GM23338 (cell line): ENCODE measurements around the gene PARP1. TPM values are rescaled to one million over a fixed set of nuclear protein-coding genes. Genes with fewer than 3 reads are reported as not detected.
"Not testable (repeated sequence)": the region's sequence is repeated elsewhere in the genome, so short reads cannot be mapped to it uniquely, and the experiment has no call there.

Experiments
- ATAC-seq: fragments of 200-7000 bp; cut with Tn5 transposase; 3 replicates; pipeline ENCODE4 v1.9.1; 2020
- DNase-seq: peaks from one replicate; pipeline ENCODE4 v3.0.0-alpha.2; 2015; ENCODE audit warnings: low spot score
- H2AFZ ChIP-seq: fragments of 200-600 bp; sonication (generic); 2 replicates; pipeline ENCODE4 v1.8.0; 2016; ENCODE audit warnings: antibody characterized with exemption, mild to moderate bottlenecking, moderate library complexity
- H3F3A ChIP-seq: fragments of 200-600 bp; sonication (generic); replicated peaks from 2 replicates; pipeline ENCODE4 v1.8.0; 2017; ENCODE audit warnings: antibody characterized with exemption, mixed run types, low read depth
- H3K27ac ChIP-seq: fragments of 200-600 bp; sonication (generic); 2 replicates; pipeline ENCODE4 v1.6.1; 2016; ENCODE audit warnings: low read depth
- H3K27me3 ChIP-seq: fragments of 200-600 bp; sonication (generic); 2 replicates; pipeline ENCODE4 v1.8.0; 2016; ENCODE audit warnings: mild to moderate bottlenecking, mixed run types, moderate library complexity; ENCODE audit not compliant: insufficient read depth
- H3K36me3 ChIP-seq: fragments of 200-600 bp; sonication (generic); 2 replicates; pipeline ENCODE4 v1.8.0; 2016; ENCODE audit warnings: mild to moderate bottlenecking; ENCODE audit not compliant: insufficient read depth
- H3K4me1 ChIP-seq: fragments of 200-600 bp; sonication (generic); 2 replicates; pipeline ENCODE4 v1.8.0; 2016; ENCODE audit warnings: mild to moderate bottlenecking, moderate library complexity; ENCODE audit not compliant: insufficient read depth
- H3K4me2 ChIP-seq: fragments of 200-600 bp; sonication (generic); 2 replicates; pipeline ENCODE4 v1.7.1; 2017; ENCODE audit warnings: mixed run types
- H3K4me3 ChIP-seq: fragments of 200-600 bp; sonication (generic); 2 replicates; pipeline ENCODE4 v1.6.1; 2016; ENCODE audit warnings: mixed run types
- H3K79me2 ChIP-seq: fragments of 200-600 bp; sonication (generic); replicated peaks from 2 replicates; pipeline ENCODE4 v1.8.0; 2017; ENCODE audit warnings: mild to moderate bottlenecking; ENCODE audit not compliant: insufficient read depth
- H3K9me2 ChIP-seq: fragments of 200-600 bp; sonication (generic); 2 replicates; pipeline ENCODE4 v1.8.0; 2017; ENCODE audit not compliant: insufficient read depth
- H4K20me1 ChIP-seq: fragments of 200-600 bp; sonication (generic); replicated peaks from 2 replicates; pipeline ENCODE4 v1.8.0; 2017; ENCODE audit warnings: mild to moderate bottlenecking; ENCODE audit not compliant: insufficient read depth
- H3K27ac Mint-ChIP-seq: 2 replicates; pipeline ENCODE4 v1.8.0; 2020; ENCODE audit warnings: inconsistent platforms, mild to moderate bottlenecking, moderate library complexity, mixed read lengths
- H3K27me3 Mint-ChIP-seq: 3 replicates; pipeline ENCODE4 v1.8.0; 2022; ENCODE audit warnings: low read depth, mild to moderate bottlenecking, moderate library complexity, mixed read lengths, inconsistent platforms; ENCODE audit not compliant: insufficient read depth, poor library complexity
- H3K36me3 Mint-ChIP-seq: 3 replicates; pipeline ENCODE4 v1.8.0; 2021; ENCODE audit warnings: low read depth, mild to moderate bottlenecking, inconsistent platforms, moderate library complexity, mixed read lengths
- H3K4me1 Mint-ChIP-seq: 3 replicates; pipeline ENCODE4 v1.8.0; 2020; ENCODE audit warnings: mild to moderate bottlenecking, inconsistent platforms, mixed read lengths
- H3K4me3 Mint-ChIP-seq: 3 replicates; pipeline ENCODE4 v1.8.0; 2021; ENCODE audit warnings: moderate library complexity, mild to moderate bottlenecking, inconsistent platforms, mixed read lengths
- H3K9me3 Mint-ChIP-seq: 3 replicates; pipeline ENCODE4 v1.8.0; 2020; ENCODE audit warnings: moderate library complexity, mild to moderate bottlenecking, inconsistent platforms, mixed read lengths
- CTCF ChIP-seq, 2 experiments: fragments of 200-600 bp in 1 of 2; sonication (generic) in 1 of 2; conservative IDR thresholded peaks; 2 replicates each; pipeline versions ENCODE4 v1.5.1 to v1.6.1; 2016 to 2017; ENCODE audit warnings: antibody characterized with exemption in 2 of 2, low read depth in 2 of 2, mild to moderate bottlenecking in 2 of 2, moderate library complexity in 1 of 2
- JUNB ChIP-seq: IDR thresholded peaks from one replicate; pipeline ENCODE4 v1.6.1; 2016; ENCODE audit warnings: antibody characterized with exemption; ENCODE audit not compliant: unreplicated experiment
- NANOG ChIP-seq: IDR thresholded peaks from 2 replicates; pipeline ENCODE4 v1.6.1; 2016; ENCODE audit warnings: antibody characterized with exemption, borderline replicate concordance
- POLR2AphosphoS5 ChIP-seq: IDR thresholded peaks from 2 replicates; pipeline ENCODE4 v1.6.1; 2016; ENCODE audit warnings: antibody characterized with exemption, low read depth
- STAT1 ChIP-seq: IDR thresholded peaks from one replicate; pipeline ENCODE4 v1.6.1; 2016; ENCODE audit warnings: antibody characterized with exemption; ENCODE audit not compliant: unreplicated experiment
- ZNF114 ChIP-seq: fragments of 250-450 bp; sonication (Bioruptor Pico); IDR thresholded peaks from 2 replicates; pipeline ENCODE4 v1.5.0; 2020; ENCODE audit warnings: mild to moderate bottlenecking, moderate library complexity
- ZNF331 ChIP-seq: fragments of 250-450 bp; sonication (Bioruptor Pico); IDR thresholded peaks from 2 replicates; pipeline ENCODE4 v1.5.0; 2020; ENCODE audit warnings: low read depth, mild to moderate bottlenecking, moderate library complexity
- polyA plus RNA-seq: library from polyadenylated mRNA; unstranded; fragments of >200 nt; fragmentation: Nextera tagmentation; extraction: Ambion mirVana; gene quantifications from 2 replicates; pipeline ENCODE4 v1.2.1, GENCODE V29; 2016
- total RNA-seq: library from RNA; depleted of rRNA; stranded (reverse); fragments of >200 nt; shearing (Covaris generic); gene quantifications from 2 replicates; pipeline ENCODE4 v1.2.3, GENCODE V29; 2014
- TF ChIP-seq, protein P1 (sequence below): fragments of 250-450 bp; sonication (Bioruptor Pico); IDR thresholded peaks from 2 replicates; pipeline ENCODE4 v1.5.0; 2020; ENCODE audit warnings: mild to moderate bottlenecking, moderate library complexity
- TF ChIP-seq, protein P2 (sequence below): IDR thresholded peaks from one replicate; pipeline ENCODE4 v1.6.1; 2018; ENCODE audit warnings: antibody characterized with exemption; ENCODE audit not compliant: unreplicated experiment

Gene PARP1
- total and polyA plus RNA-seq, 2 experiments from 2014 or later = 877 to 1,082 TPM

DNA sequence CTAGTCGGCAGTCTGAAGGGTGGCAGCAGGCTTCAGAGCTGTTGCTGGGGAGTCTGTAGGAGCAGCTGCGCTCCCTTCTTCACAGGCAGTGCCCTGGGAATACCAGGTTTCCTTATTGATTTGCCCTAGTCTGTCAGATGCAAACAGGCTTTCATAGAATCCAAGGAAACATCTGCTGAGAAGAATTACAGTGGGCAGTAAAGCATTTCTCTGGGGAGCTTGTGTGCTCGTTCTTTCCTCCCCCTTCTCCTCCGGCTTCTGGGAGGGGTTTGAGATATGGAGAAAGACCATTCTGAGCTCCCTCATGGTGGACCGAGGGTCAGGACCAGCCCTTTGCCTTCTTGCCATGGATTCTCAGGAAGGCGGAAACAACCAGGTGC lies 25.4 kb upstream of the PARP1 start (continued):
- TF ChIP-seq, protein P1, sequence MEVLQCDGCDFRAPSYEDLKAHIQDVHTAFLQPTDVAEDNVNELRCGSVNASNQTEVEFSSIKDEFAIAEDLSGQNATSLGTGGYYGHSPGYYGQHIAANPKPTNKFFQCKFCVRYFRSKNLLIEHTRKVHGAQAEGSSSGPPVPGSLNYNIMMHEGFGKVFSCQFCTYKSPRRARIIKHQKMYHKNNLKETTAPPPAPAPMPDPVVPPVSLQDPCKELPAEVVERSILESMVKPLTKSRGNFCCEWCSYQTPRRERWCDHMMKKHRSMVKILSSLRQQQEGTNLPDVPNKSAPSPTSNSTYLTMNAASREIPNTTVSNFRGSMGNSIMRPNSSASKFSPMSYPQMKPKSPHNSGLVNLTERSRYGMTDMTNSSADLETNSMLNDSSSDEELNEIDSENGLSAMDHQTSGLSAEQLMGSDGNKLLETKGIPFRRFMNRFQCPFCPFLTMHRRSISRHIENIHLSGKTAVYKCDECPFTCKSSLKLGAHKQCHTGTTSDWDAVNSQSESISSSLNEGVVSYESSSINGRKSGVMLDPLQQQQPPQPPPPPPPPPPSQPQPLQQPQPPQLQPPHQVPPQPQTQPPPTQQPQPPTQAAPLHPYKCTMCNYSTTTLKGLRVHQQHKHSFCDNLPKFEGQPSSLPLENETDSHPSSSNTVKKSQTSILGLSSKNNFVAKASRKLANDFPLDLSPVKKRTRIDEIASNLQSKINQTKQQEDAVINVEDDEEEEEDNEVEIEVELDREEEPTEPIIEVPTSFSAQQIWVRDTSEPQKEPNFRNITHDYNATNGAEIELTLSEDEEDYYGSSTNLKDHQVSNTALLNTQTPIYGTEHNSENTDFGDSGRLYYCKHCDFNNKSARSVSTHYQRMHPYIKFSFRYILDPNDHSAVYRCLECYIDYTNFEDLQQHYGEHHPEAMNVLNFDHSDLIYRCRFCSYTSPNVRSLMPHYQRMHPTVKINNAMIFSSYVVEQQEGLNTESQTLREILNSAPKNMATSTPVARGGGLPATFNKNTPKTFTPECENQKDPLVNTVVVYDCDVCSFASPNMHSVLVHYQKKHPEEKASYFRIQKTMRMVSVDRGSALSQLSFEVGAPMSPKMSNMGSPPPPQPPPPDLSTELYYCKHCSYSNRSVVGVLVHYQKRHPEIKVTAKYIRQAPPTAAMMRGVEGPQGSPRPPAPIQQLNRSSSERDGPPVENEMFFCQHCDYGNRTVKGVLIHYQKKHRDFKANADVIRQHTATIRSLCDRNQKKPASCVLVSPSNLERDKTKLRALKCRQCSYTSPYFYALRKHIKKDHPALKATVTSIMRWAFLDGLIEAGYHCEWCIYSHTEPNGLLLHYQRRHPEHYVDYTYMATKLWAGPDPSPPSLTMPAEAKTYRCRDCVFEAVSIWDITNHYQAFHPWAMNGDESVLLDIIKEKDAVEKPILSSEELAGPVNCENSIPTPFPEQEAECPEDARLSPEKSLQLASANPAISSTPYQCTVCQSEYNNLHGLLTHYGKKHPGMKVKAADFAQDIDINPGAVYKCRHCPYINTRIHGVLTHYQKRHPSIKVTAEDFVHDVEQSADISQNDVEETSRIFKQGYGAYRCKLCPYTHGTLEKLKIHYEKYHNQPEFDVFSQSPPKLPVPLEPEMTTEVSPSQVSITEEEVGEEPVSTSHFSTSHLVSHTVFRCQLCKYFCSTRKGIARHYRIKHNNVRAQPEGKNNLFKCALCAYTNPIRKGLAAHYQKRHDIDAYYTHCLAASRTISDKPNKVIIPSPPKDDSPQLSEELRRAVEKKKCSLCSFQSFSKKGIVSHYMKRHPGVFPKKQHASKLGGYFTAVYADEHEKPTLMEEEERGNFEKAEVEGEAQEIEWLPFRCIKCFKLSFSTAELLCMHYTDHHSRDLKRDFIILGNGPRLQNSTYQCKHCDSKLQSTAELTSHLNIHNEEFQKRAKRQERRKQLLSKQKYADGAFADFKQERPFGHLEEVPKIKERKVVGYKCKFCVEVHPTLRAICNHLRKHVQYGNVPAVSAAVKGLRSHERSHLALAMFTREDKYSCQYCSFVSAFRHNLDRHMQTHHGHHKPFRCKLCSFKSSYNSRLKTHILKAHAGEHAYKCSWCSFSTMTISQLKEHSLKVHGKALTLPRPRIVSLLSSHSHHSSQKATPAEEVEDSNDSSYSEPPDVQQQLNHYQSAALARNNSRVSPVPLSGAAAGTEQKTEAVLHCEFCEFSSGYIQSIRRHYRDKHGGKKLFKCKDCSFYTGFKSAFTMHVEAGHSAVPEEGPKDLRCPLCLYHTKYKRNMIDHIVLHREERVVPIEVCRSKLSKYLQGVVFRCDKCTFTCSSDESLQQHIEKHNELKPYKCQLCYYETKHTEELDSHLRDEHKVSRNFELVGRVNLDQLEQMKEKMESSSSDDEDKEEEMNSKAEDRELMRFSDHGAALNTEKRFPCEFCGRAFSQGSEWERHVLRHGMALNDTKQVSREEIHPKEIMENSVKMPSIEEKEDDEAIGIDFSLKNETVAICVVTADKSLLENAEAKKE (CRISPR knock-in tag) = no peak
- no peak for TF ChIP-seq ZNF114 (CRISPR knock-in tag)
- TF ChIP-seq NANOG = no peak
- TF ChIP-seq JUNB = no peak
- no peak for TF ChIP-seq ZNF331 (CRISPR knock-in tag)
- TF ChIP-seq POLR2AphosphoS5 = no peak
- no peak for TF ChIP-seq STAT1

- Histone ChIP-seq H3K27ac (no peak overlapping the region), H3K27me3 (no peaks in the 10 kb centered on the region), H3K4me1 (no peaks in the 10 kb centered on the region; the same call in 1 of the 2 replicates), H3K9me2 (no peaks in the 10 kb centered on the region), H3K36me3 (no peaks in the 10 kb centered on the region), H3K4me2 (no peak overlapping the region), H3F3A (no peaks in the 10 kb centered on the region), H3K4me3 (no peak overlapping the region), H3K79me2 (no peaks in the 10 kb centered on the region), H2AFZ (peak overlapping the region; percentile 69), H4K20me1 (no peaks in the 10 kb centered on the region)
- Mint-ChIP-seq H3K9me3 (no peaks in the 10 kb centered on the region), H3K36me3 (no peaks in the 10 kb centered on the region), H3K27me3 (peaks cover 2% of the 10 kb centered on the region), H3K27ac (no peak overlapping the region), H3K4me3 (no peak overlapping the region), H3K4me1 (peaks cover 10% of the 10 kb centered on the region; the same call in 2 of the 3 replicates)
- peak in 1 of 2 experiments; percentile 19; a peak in 1 of 4 replicates for TF ChIP-seq CTCF (conservative IDR thresholded peaks at IDR 0.05; ENCODE audit: low read depth in 2 of 2)
- TF ChIP-seq, protein P2, sequence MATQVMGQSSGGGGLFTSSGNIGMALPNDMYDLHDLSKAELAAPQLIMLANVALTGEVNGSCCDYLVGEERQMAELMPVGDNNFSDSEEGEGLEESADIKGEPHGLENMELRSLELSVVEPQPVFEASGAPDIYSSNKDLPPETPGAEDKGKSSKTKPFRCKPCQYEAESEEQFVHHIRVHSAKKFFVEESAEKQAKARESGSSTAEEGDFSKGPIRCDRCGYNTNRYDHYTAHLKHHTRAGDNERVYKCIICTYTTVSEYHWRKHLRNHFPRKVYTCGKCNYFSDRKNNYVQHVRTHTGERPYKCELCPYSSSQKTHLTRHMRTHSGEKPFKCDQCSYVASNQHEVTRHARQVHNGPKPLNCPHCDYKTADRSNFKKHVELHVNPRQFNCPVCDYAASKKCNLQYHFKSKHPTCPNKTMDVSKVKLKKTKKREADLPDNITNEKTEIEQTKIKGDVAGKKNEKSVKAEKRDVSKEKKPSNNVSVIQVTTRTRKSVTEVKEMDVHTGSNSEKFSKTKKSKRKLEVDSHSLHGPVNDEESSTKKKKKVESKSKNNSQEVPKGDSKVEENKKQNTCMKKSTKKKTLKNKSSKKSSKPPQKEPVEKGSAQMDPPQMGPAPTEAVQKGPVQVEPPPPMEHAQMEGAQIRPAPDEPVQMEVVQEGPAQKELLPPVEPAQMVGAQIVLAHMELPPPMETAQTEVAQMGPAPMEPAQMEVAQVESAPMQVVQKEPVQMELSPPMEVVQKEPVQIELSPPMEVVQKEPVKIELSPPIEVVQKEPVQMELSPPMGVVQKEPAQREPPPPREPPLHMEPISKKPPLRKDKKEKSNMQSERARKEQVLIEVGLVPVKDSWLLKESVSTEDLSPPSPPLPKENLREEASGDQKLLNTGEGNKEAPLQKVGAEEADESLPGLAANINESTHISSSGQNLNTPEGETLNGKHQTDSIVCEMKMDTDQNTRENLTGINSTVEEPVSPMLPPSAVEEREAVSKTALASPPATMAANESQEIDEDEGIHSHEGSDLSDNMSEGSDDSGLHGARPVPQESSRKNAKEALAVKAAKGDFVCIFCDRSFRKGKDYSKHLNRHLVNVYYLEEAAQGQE = no peak
- DNase-seq (no peak), ATAC-seq (peak; percentile 44)
These were observed 24.9 kb upstream of the PARP1 start for GRCh38 chr1:226432586-226433340.

GRCh38 chr1:226431898-226432297 lies 24.0 kb upstream of the PARP1 start:
- H3K27ac ChIP-seq, H3K36me3 Mint-ChIP-seq, H3K79me2 ChIP-seq, H3K27ac Mint-ChIP-seq, H3K9me2 ChIP-seq, H3K36me3 ChIP-seq, H3K27me3 ChIP-seq, H3K27me3 Mint-ChIP-seq, H3K4me1 Mint-ChIP-seq, DNase-seq, ATAC-seq, H3F3A ChIP-seq, H3K4me3 Mint-ChIP-seq, H4K20me1 ChIP-seq, H3K4me2 ChIP-seq, H3K4me3 ChIP-seq, H3K9me3 Mint-ChIP-seq, H3K4me1 ChIP-seq, H2AFZ ChIP-seq: not testable (repeated sequence)
